GM23338 (cell line): ENCODE data around the gene PTPRB. TPM values are rescaled to one million over a fixed set of nuclear protein-coding genes. Genes with fewer than 3 reads are reported as not detected.

ENCODE experiments used
- ATAC-seq: fragments of 200-7000 bp; cut with Tn5 transposase; 3 replicates; pipeline ENCODE4 v1.9.1; 2020
- DNase-seq: peaks from one replicate; pipeline ENCODE4 v3.0.0-alpha.2; 2015; ENCODE audit warnings: low spot score
- H2AFZ ChIP-seq: fragments of 200-600 bp; sonication (generic); 2 replicates; pipeline ENCODE4 v1.8.0; 2016; ENCODE audit warnings: antibody characterized with exemption, mild to moderate bottlenecking, moderate library complexity
- H3F3A ChIP-seq: fragments of 200-600 bp; sonication (generic); replicated peaks from 2 replicates; pipeline ENCODE4 v1.8.0; 2017; ENCODE audit warnings: antibody characterized with exemption, mixed run types, low read depth
- H3K27ac ChIP-seq: fragments of 200-600 bp; sonication (generic); 2 replicates; pipeline ENCODE4 v1.6.1; 2016; ENCODE audit warnings: low read depth
- H3K27me3 ChIP-seq: fragments of 200-600 bp; sonication (generic); 2 replicates; pipeline ENCODE4 v1.8.0; 2016; ENCODE audit warnings: mild to moderate bottlenecking, mixed run types, moderate library complexity; ENCODE audit not compliant: insufficient read depth
- H3K36me3 ChIP-seq: fragments of 200-600 bp; sonication (generic); 2 replicates; pipeline ENCODE4 v1.8.0; 2016; ENCODE audit warnings: mild to moderate bottlenecking; ENCODE audit not compliant: insufficient read depth
- H3K4me1 ChIP-seq: fragments of 200-600 bp; sonication (generic); 2 replicates; pipeline ENCODE4 v1.8.0; 2016; ENCODE audit warnings: mild to moderate bottlenecking, moderate library complexity; ENCODE audit not compliant: insufficient read depth
- H3K4me2 ChIP-seq: fragments of 200-600 bp; sonication (generic); 2 replicates; pipeline ENCODE4 v1.7.1; 2017; ENCODE audit warnings: mixed run types
- H3K4me3 ChIP-seq: fragments of 200-600 bp; sonication (generic); 2 replicates; pipeline ENCODE4 v1.6.1; 2016; ENCODE audit warnings: mixed run types
- H3K79me2 ChIP-seq: fragments of 200-600 bp; sonication (generic); replicated peaks from 2 replicates; pipeline ENCODE4 v1.8.0; 2017; ENCODE audit warnings: mild to moderate bottlenecking; ENCODE audit not compliant: insufficient read depth
- H3K9me2 ChIP-seq: fragments of 200-600 bp; sonication (generic); 2 replicates; pipeline ENCODE4 v1.8.0; 2017; ENCODE audit not compliant: insufficient read depth
- H4K20me1 ChIP-seq: fragments of 200-600 bp; sonication (generic); replicated peaks from 2 replicates; pipeline ENCODE4 v1.8.0; 2017; ENCODE audit warnings: mild to moderate bottlenecking; ENCODE audit not compliant: insufficient read depth
- H3K27ac Mint-ChIP-seq: 2 replicates; pipeline ENCODE4 v1.8.0; 2020; ENCODE audit warnings: inconsistent platforms, mild to moderate bottlenecking, moderate library complexity, mixed read lengths
- H3K27me3 Mint-ChIP-seq: 3 replicates; pipeline ENCODE4 v1.8.0; 2022; ENCODE audit warnings: low read depth, mild to moderate bottlenecking, moderate library complexity, mixed read lengths, inconsistent platforms; ENCODE audit not compliant: insufficient read depth, poor library complexity
- H3K36me3 Mint-ChIP-seq: 3 replicates; pipeline ENCODE4 v1.8.0; 2021; ENCODE audit warnings: low read depth, mild to moderate bottlenecking, inconsistent platforms, moderate library complexity, mixed read lengths
- H3K4me1 Mint-ChIP-seq: 3 replicates; pipeline ENCODE4 v1.8.0; 2020; ENCODE audit warnings: mild to moderate bottlenecking, inconsistent platforms, mixed read lengths
- H3K4me3 Mint-ChIP-seq: 3 replicates; pipeline ENCODE4 v1.8.0; 2021; ENCODE audit warnings: moderate library complexity, mild to moderate bottlenecking, inconsistent platforms, mixed read lengths
- H3K9me3 Mint-ChIP-seq: 3 replicates; pipeline ENCODE4 v1.8.0; 2020; ENCODE audit warnings: moderate library complexity, mild to moderate bottlenecking, inconsistent platforms, mixed read lengths
- CREB1 ChIP-seq: fragments of 250-450 bp; sonication (Bioruptor Pico); IDR thresholded peaks from 2 replicates; pipeline ENCODE4 v1.5.0; 2020; ENCODE audit warnings: low read depth, mild to moderate bottlenecking, moderate library complexity
- CTCF ChIP-seq, 2 experiments: fragments of 200-600 bp in 1 of 2; sonication (generic) in 1 of 2; conservative IDR thresholded peaks; 2 replicates each; pipeline versions ENCODE4 v1.5.1 to v1.6.1; 2016 to 2017; ENCODE audit warnings: antibody characterized with exemption in 2 of 2, low read depth in 2 of 2, mild to moderate bottlenecking in 2 of 2, moderate library complexity in 1 of 2
- EZH2 ChIP-seq: fragments of 200-600 bp; sonication (generic); IDR thresholded peaks from one replicate; pipeline ENCODE4 v1.8.0; 2017; ENCODE audit warnings: antibody characterized with exemption, mild to moderate bottlenecking, low read depth; ENCODE audit not compliant: unreplicated experiment
- EZH2phosphoT487 ChIP-seq: fragments of 200-600 bp; sonication (generic); IDR thresholded peaks from one replicate; pipeline ENCODE4 v1.8.1; 2018; ENCODE audit warnings: antibody characterized with exemption; ENCODE audit not compliant: unreplicated experiment
- JUNB ChIP-seq: IDR thresholded peaks from one replicate; pipeline ENCODE4 v1.6.1; 2016; ENCODE audit warnings: antibody characterized with exemption; ENCODE audit not compliant: unreplicated experiment
- NANOG ChIP-seq: IDR thresholded peaks from 2 replicates; pipeline ENCODE4 v1.6.1; 2016; ENCODE audit warnings: antibody characterized with exemption, borderline replicate concordance
- POLR2AphosphoS5 ChIP-seq: IDR thresholded peaks from 2 replicates; pipeline ENCODE4 v1.6.1; 2016; ENCODE audit warnings: antibody characterized with exemption, low read depth
- REST ChIP-seq: IDR thresholded peaks from one replicate; pipeline ENCODE4 v1.6.1; 2018; ENCODE audit warnings: antibody characterized with exemption; ENCODE audit not compliant: unreplicated experiment
- STAT1 ChIP-seq: IDR thresholded peaks from one replicate; pipeline ENCODE4 v1.6.1; 2016; ENCODE audit warnings: antibody characterized with exemption; ENCODE audit not compliant: unreplicated experiment
- ZNF114 ChIP-seq: fragments of 250-450 bp; sonication (Bioruptor Pico); IDR thresholded peaks from 2 replicates; pipeline ENCODE4 v1.5.0; 2020; ENCODE audit warnings: mild to moderate bottlenecking, moderate library complexity
- ZNF331 ChIP-seq: fragments of 250-450 bp; sonication (Bioruptor Pico); IDR thresholded peaks from 2 replicates; pipeline ENCODE4 v1.5.0; 2020; ENCODE audit warnings: low read depth, mild to moderate bottlenecking, moderate library complexity
- polyA plus RNA-seq: library from polyadenylated mRNA; unstranded; fragments of >200 nt; fragmentation: Nextera tagmentation; extraction: Ambion mirVana; gene quantifications from 2 replicates; pipeline ENCODE4 v1.2.1, GENCODE V29; 2016
- total RNA-seq: library from RNA; depleted of rRNA; stranded (reverse); fragments of >200 nt; shearing (Covaris generic); gene quantifications from 2 replicates; pipeline ENCODE4 v1.2.3, GENCODE V29; 2014
- TF ChIP-seq, protein P1 (sequence below): IDR thresholded peaks from 2 replicates; pipeline ENCODE4 v1.6.1; 2016; ENCODE audit warnings: antibody characterized with exemption

PTPRB gene
- total and polyA plus RNA-seq, 2 experiments from 2014 or later, result 0.13 to 1.7 TPM

DNA sequence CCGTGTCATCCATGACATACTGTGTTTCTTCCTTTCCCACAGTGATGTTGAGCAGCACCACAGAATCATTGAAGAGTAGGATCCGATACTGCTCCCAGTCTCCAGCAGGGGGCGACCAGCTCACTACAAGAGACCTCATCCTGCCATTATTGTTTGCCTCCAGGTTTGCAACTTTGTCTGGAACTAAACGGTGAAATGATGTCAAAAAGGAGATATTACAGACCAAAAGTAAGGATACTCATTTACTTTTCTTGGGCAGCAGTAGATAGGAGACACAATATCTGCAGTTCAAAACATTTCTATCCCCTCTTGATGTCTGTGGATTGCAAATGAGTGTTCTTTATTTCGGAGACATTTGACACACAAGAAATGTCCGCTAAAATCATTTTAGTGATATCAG lies 47.2 kb downstream of the PTPRB start:
- DNase-seq (peak; percentile 85), ATAC-seq (peak; percentile 98)
- H3K36me3 ChIP-seq, result no peaks in the 10 kb centered on the region
- TF ChIP-seq REST, result no peak
- peak; percentile 96 for TF ChIP-seq CTCF (conservative IDR thresholded peaks at IDR 0.05; ENCODE audit: low read depth in 2 of 2)
- H3K36me3 Mint-ChIP-seq, result peaks cover 18% of the 10 kb centered on the region
- H3K27me3 ChIP-seq, result no peaks in the 10 kb centered on the region
- H3K4me2 ChIP-seq, result no peak overlapping the region
- H2AFZ ChIP-seq, result 0 out of 2 replicates have a peak overlapping the region, but pooled peaks have one; percentile 36
- H3K27ac ChIP-seq, result no peak overlapping the region
- no peaks in the 10 kb centered on the region for H4K20me1 ChIP-seq
- peaks cover 14% of the 10 kb centered on the region for H3K9me3 Mint-ChIP-seq
- H3K4me3 ChIP-seq, result no peak overlapping the region
- H3K4me1 Mint-ChIP-seq, result peaks cover 3% of the 10 kb centered on the region; the same call in 1 of the 3 replicates
- H3K4me1 ChIP-seq, result no peaks in the 10 kb centered on the region
- H3K9me2 ChIP-seq, result no peaks in the 10 kb centered on the region; the same call in 1 of the 2 replicates
- H3K27ac Mint-ChIP-seq, result no peak overlapping the region
- H3K27me3 Mint-ChIP-seq, result peaks cover 6% of the 10 kb centered on the region
- H3F3A ChIP-seq, result no peaks in the 10 kb centered on the region
- no peak overlapping the region for H3K4me3 Mint-ChIP-seq
- no peaks in the 10 kb centered on the region for H3K79me2 ChIP-seq

DNA sequence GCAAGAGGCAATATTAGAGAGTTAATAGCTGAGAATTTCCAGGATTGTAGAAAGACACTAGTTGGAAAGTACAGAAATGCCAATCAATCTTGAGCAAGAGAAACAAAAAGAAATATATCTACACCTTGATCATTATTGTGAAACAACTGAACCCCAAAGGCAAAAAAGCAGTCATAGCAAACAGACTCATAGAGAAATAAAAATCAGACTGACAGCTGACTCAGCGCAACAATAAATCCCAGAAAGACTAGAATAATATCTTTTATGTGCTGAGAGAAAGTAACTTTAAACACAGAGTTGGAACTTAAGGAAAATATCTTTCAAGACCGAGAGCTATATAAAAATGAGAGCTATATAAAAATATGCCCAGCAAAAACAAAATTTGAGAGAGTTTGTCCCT lies 52.9 kb downstream of the PTPRB start:
- Histone ChIP-seq H3K4me3 (no peak overlapping the region), H3F3A (no peaks in the 10 kb centered on the region), H3K79me2 (no peaks in the 10 kb centered on the region), H4K20me1 (no peaks in the 10 kb centered on the region), H3K4me2 (no peak overlapping the region), H2AFZ (no peak overlapping the region), H3K36me3 (0 out of 2 replicates have a peak, but pooled peaks cover 5% of the 10 kb centered on the region), H3K27me3 (no peaks in the 10 kb centered on the region), H3K4me1 (no peaks in the 10 kb centered on the region), H3K9me2 (no peaks in the 10 kb centered on the region), H3K27ac (no peak overlapping the region)
- Mint-ChIP-seq H3K4me3 (no peak overlapping the region), H3K27me3 (no peaks in the 10 kb centered on the region), H3K4me1 (no peaks in the 10 kb centered on the region; the same call in 2 of the 3 replicates), H3K36me3 (peaks cover 32% of the 10 kb centered on the region), H3K9me3 (peaks cover 33% of the 10 kb centered on the region), H3K27ac (no peak overlapping the region)
- no peak for ATAC-seq
- no peak for DNase-seq
- TF ChIP-seq NANOG (no peak), ZNF331 (no peak), ZNF114 (CRISPR knock-in tag) (no peak), EZH2 (no peak), CREB1 (CRISPR knock-in tag) (no peak), REST (no peak), JUNB (no peak), CTCF (conservative IDR thresholded peaks at IDR 0.05; ENCODE audit: low read depth in 2 of 2) (no peak), POLR2AphosphoS5 (no peak), STAT1 (no peak), EZH2phosphoT487 (no peak)
- TF ChIP-seq, protein P1, sequence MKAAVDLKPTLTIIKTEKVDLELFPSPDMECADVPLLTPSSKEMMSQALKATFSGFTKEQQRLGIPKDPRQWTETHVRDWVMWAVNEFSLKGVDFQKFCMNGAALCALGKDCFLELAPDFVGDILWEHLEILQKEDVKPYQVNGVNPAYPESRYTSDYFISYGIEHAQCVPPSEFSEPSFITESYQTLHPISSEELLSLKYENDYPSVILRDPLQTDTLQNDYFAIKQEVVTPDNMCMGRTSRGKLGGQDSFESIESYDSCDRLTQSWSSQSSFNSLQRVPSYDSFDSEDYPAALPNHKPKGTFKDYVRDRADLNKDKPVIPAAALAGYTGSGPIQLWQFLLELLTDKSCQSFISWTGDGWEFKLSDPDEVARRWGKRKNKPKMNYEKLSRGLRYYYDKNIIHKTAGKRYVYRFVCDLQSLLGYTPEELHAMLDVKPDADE, result no peak
